OCI-LY3 (cell line): ENCODE data around the gene CNPY1.
"Not testable (repeated sequence)": the region's sequence is repeated elsewhere in the genome, so short reads cannot be mapped to it uniquely, and the experiment has no call there.

ENCODE experiments used
- H2AFZ ChIP-seq: fragments of 200-600, 300-600 bp; shearing (Covaris generic); 2 replicates; pipeline ENCODE4 v1.6.0; 2014; ENCODE audit warnings: antibody characterized with exemption, low read depth, low read length
- H3K27ac ChIP-seq: fragments of 200-600, 300-600 bp; sonication (generic); 2 replicates; pipeline ENCODE4 v1.5.1; 2014; ENCODE audit warnings: mild to moderate bottlenecking, low read length, moderate library complexity, mixed read lengths
- H3K27me3 ChIP-seq: fragments of 200-600, 300-600 bp; sonication (generic); 2 replicates; pipeline ENCODE4 v1.6.1; 2014; ENCODE audit warnings: low read depth, low read length, mixed read lengths
- H3K36me3 ChIP-seq: fragments of 200-600, 300-600 bp; sonication (generic); replicated peaks from 2 replicates; pipeline ENCODE3; 2014; ENCODE audit warnings: low read depth, low read length, mixed read lengths
- H3K4me1 ChIP-seq: fragments of 300-600, 200-600 bp; sonication (generic); 2 replicates; pipeline ENCODE4 v1.6.1; 2014; ENCODE audit warnings: low read length, mixed read lengths
- H3K4me2 ChIP-seq: fragments of 200-600, 300-600 bp; sonication (generic); 2 replicates; pipeline ENCODE4 v1.6.1; 2014; ENCODE audit warnings: low read length, mixed read lengths
- H3K4me3 ChIP-seq: fragments of 300-600, 200-600 bp; sonication (generic); 2 replicates; pipeline ENCODE4 v1.5.1; 2014; ENCODE audit warnings: antibody characterized with exemption, mild to moderate bottlenecking, low read length, moderate library complexity
- H3K79me2 ChIP-seq: fragments of 300-600, 200-600 bp; shearing (Covaris generic); 2 replicates; pipeline ENCODE4 v1.6.1; 2014; ENCODE audit warnings: mild to moderate bottlenecking, low read length, mixed read lengths
- H3K9ac ChIP-seq: fragments of 300-600, 200-600 bp; shearing (Covaris generic); 2 replicates; pipeline ENCODE4 v1.6.0; 2014; ENCODE audit warnings: mild to moderate bottlenecking, low read length, moderate library complexity
- H3K9me3 ChIP-seq: fragments of 200-600, 300-600 bp; shearing (Covaris generic); 2 replicates; pipeline ENCODE4 v1.6.1; 2014; ENCODE audit warnings: low read length, mixed read lengths; ENCODE audit not compliant: insufficient read depth
- H4K20me1 ChIP-seq: fragments of 200-600, 300-600 bp; sonication (generic); 2 replicates; pipeline ENCODE4 v1.6.1; 2016; ENCODE audit warnings: low read length, mixed read lengths; ENCODE audit not compliant: insufficient read depth
- EZH2phosphoT487 ChIP-seq: fragments of 200-600 bp; shearing (Covaris generic); IDR thresholded peaks from 2 replicates; pipeline ENCODE4 v1.6.1; 2018; ENCODE audit warnings: antibody characterized with exemption, mixed run types, low read depth
- TF ChIP-seq, protein P1 (sequence below): fragments of 200-600, 300-600 bp; sonication (generic); IDR thresholded peaks from 2 replicates; pipeline ENCODE4 v1.5.1; 2014; ENCODE audit warnings: antibody characterized with exemption, low read length, low read depth

CNPY1 gene

DNA sequence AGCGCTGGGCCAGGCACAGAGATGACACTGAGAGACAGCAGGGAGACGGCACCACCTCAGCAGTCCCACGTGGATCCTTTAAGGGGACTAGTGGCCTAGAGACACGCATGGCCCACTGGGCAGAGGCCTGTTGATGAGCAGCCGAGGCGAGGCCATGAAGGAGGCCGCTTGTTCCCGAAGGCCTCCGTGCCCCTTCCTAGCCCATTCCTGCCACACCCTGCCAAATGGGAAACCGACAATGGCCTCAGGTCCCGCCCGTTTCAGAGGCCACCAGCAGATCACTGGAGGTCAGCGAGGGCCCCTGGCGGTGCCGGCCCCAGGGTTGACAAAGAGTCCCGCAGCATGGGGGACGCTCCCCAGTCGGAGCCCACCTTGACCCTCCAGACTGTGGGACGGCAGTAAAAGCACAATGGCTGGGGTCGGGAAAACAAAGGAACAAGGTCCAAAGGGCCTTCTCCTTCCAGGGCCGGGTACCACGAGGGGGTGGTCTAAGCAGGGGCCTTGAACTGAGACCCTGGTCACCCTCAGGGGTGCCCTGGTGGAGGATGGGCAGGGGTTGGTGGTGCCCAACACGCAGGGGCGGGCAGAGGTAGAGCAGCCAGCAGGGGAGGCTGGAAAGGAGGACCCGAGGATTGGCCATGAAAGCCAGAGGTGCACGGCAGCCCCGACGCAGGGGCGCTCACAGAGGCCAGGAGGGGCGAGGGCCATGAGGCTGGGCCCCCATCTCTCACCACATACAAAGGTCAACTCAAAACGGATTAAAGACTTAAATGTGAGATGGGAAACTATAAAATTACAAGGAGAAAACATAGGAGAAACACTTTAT is 19.9 kb upstream of the CNPY1 start:
- no peaks in the 10 kb centered on the region; the same call in 1 of the 2 replicates for H3K27me3 ChIP-seq
- H3K79me2 ChIP-seq = no peaks in the 10 kb centered on the region
- no peaks in the 10 kb centered on the region for H3K36me3 ChIP-seq
- TF ChIP-seq, protein P1, sequence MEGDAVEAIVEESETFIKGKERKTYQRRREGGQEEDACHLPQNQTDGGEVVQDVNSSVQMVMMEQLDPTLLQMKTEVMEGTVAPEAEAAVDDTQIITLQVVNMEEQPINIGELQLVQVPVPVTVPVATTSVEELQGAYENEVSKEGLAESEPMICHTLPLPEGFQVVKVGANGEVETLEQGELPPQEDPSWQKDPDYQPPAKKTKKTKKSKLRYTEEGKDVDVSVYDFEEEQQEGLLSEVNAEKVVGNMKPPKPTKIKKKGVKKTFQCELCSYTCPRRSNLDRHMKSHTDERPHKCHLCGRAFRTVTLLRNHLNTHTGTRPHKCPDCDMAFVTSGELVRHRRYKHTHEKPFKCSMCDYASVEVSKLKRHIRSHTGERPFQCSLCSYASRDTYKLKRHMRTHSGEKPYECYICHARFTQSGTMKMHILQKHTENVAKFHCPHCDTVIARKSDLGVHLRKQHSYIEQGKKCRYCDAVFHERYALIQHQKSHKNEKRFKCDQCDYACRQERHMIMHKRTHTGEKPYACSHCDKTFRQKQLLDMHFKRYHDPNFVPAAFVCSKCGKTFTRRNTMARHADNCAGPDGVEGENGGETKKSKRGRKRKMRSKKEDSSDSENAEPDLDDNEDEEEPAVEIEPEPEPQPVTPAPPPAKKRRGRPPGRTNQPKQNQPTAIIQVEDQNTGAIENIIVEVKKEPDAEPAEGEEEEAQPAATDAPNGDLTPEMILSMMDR = no peak
- TF ChIP-seq EZH2phosphoT487 = no peak
- H3K4me1 ChIP-seq = no peaks in the 10 kb centered on the region
- H2AFZ ChIP-seq = no peak overlapping the region
- H3K4me3 ChIP-seq = no peak overlapping the region
- H4K20me1 ChIP-seq = no peaks in the 10 kb centered on the region
- no peak overlapping the region for H3K4me2 ChIP-seq
- no peaks in the 10 kb centered on the region for H3K9me3 ChIP-seq
- no peak overlapping the region for H3K27ac ChIP-seq
- no peak overlapping the region for H3K9ac ChIP-seq

GRCh38 chr7:155565596-155565995 is 19.2 kb upstream of the CNPY1 start:
- Histone ChIP-seq H3K9me3 (no peaks in the 10 kb centered on the region), H3K4me3 (no peak overlapping the region), H3K27ac (no peak overlapping the region), H3K27me3 (no peaks in the 10 kb centered on the region; the same call in 1 of the 2 replicates), H3K4me2 (no peak overlapping the region), H3K9ac (no peak overlapping the region), H3K36me3 (no peaks in the 10 kb centered on the region), H4K20me1 (no peaks in the 10 kb centered on the region), H3K79me2 (no peaks in the 10 kb centered on the region), H3K4me1 (no peaks in the 10 kb centered on the region), H2AFZ (no peak overlapping the region)
- TF ChIP-seq EZH2phosphoT487 = no peak
- TF ChIP-seq, protein P1 = no peak

DNA sequence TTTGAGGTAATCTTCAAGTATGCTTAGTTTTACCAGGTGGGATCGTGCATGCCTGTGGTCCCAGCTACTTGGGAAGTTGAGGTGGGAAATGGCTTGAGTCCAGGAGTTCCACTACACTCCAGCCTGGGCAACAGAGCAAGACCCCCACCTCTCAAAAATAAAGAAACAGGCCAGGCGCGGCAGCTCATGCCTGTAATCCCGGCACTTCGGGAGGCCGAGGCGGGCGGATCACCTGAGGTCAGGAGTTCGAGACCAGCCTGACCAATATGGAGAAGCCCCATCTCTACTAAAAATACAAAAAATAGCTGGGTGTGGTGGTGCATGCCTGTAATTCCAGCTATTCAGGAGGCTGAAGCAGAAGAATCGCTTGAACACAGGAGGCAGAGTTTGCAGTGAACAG is 16.6 kb upstream of the CNPY1 start:
- H3K27me3 ChIP-seq, H3K79me2 ChIP-seq, H4K20me1 ChIP-seq, H3K9me3 ChIP-seq, H2AFZ ChIP-seq, H3K4me2 ChIP-seq, H3K27ac ChIP-seq, H3K4me3 ChIP-seq, H3K9ac ChIP-seq, H3K4me1 ChIP-seq, H3K36me3 ChIP-seq: not testable (repeated sequence)

DNA sequence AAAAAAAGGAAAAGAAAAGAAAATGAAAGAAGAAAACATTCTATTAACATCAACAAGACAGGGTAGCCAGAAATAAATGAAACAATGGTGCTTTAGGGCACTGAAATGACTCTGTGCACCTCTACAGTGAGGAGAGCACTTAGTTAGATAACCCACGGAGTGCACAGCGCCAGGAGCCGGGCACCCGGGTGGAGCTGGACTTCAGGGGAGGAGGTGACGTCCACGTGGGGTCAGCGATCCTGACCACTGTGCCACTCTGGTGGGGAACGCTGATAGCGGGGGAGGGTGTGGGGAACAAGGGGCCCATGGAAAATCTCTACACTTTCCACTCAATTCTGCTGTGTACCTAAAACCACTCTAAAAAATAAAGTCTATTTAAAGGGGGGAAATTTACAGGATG is 15.7 kb upstream of the CNPY1 start:
- H3K4me1 ChIP-seq = no peaks in the 10 kb centered on the region
- no peaks in the 10 kb centered on the region for H3K36me3 ChIP-seq
- H3K9me3 ChIP-seq = no peaks in the 10 kb centered on the region
- no peak overlapping the region for H2AFZ ChIP-seq
- H3K27ac ChIP-seq = no peak overlapping the region
- no peak for TF ChIP-seq EZH2phosphoT487
- TF ChIP-seq, protein P1 = no peak
- H4K20me1 ChIP-seq = no peaks in the 10 kb centered on the region
- H3K79me2 ChIP-seq = no peaks in the 10 kb centered on the region
- no peak overlapping the region for H3K9ac ChIP-seq
- H3K27me3 ChIP-seq = no peaks in the 10 kb centered on the region; the same call in 1 of the 2 replicates
- H3K4me2 ChIP-seq = no peak overlapping the region
- H3K4me3 ChIP-seq = no peak overlapping the region
